Activated CD8-positive, alpha-beta memory T cell treated with anti-CD3 and anti-CD28 coated beads, Interleukin-2, amount 50 U/mL, for 48 hours (primary cell): ENCODE results near the gene PTTG1.
A peak's percentile ranks its signal among the peaks of the same experiment; 100 is the strongest.

Experiments
- DNase-seq: peaks from one replicate; pipeline ENCODE4 v3.0.0-alpha.2; 2020

PTTG1 gene

GRCh38 chr5:160421625-160422258, at the start of gene PTTG1:
PTTG1 (plus strand) TSS chr5:160421855; CDS start chr5:160422313, 458 bp downstream.
- peak; percentile 94 for DNase-seq

GRCh38 chr5:160375166-160375565, 46.5 kb upstream of the PTTG1 start:
- no peak for DNase-seq

DNA sequence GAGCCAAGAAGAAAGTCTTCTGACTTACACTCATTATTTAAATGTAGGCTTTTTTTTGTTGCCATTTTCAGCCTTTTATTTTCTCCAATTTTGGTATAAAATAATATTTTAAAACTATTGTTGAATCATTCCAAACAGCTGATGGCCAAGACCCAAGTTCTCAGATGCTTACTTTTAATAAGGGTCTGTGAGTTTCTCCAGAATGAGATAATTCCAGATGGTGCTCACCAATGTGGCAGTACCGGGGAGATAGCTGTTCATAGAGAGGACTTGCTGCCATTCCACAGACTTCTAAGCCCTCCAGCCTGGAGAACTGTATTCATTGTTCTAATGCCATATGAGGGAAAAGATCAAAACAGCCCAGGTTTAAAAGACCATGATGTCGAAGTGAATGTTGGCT, 46.0 kb upstream of the PTTG1 start:
- no peak for DNase-seq

GRCh38 chr5:160376416-160376815, 45.2 kb upstream of the PTTG1 start:
- DNase-seq, result no peak

DNA sequence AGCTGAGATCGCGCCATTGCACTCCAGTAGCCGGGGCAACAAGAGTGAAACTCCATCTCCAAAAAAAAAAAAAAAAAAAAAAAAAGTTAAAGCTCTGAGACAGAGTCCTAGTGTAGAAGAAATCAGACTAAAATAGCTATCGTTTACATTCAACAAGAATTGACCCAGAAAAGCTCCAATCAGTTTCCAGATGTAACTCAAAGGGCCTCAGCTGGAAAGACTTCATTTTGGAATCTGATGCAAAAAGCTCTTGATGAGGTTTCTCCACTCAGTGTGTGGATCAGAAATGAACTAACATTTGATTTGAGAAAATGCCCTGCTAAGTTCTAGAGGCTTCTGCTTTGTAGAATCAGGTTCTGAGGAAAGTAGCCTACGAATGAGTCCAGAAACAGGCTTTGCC, 44.0 kb upstream of the PTTG1 start:
- DNase-seq, result no peak

DNA sequence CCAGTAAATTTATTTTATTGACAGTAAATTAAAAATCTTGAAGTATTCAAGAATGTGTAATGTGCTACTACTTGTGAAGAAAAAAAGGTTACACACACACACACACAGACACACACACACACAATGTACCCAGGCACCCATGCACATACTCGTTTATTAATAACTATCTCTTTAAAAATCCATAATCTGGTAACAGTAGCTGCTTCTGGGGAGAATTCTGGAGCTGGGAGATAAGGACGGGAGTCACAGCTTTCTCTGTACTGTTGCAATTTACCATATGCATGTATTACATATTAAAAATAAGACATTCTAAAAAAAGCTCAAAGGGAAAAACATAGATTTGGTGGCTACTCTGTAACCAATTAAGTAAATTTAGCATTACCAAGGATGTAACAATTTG, 43.3 kb upstream of the PTTG1 start:
- DNase-seq, result no peak

GRCh38 chr5:160379511-160379910, 42.1 kb upstream of the PTTG1 start:
- DNase-seq, result no peak

DNA sequence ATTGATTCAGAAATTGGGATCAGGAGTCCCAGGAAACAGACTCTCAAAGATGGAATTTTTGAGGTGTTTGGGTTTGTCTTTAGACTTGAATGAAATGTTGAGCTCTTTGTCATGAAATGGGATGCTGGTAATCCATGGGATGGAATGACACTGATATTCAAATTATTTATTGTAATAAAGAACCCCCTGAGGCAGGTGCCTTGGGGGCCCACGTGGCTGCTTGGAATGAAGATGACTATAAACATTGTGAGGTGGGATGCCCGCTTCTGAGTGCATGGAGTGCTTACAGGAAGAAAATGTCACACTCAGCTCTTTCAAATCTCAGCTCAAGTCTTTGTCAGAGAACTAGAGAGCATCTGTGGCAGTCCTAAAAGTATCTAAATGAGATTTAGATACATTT, 41.6 kb upstream of the PTTG1 start:
- DNase-seq, result no peak

GRCh38 chr5:160382346-160382745, 39.3 kb upstream of the PTTG1 start:
- no peak for DNase-seq

DNA sequence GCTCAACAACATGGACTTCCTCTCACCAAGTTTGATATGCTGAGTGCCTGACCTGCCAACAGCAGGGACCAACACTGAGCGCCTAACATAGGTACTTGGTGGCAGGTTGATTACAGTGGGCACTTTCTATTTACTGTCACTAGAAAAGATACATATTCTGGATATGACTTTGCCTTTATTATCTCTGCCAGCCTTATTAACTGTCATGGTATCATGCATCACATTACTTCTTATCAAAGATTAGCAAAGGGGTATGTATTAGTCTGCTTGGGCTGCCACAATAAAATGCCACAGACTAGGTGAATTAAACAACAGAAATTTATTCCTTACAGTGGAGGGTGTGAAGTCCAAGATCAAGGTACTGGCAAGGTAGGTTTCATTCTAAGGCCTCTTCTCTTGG, 37.0 kb upstream of the PTTG1 start:
- no peak for DNase-seq

DNA sequence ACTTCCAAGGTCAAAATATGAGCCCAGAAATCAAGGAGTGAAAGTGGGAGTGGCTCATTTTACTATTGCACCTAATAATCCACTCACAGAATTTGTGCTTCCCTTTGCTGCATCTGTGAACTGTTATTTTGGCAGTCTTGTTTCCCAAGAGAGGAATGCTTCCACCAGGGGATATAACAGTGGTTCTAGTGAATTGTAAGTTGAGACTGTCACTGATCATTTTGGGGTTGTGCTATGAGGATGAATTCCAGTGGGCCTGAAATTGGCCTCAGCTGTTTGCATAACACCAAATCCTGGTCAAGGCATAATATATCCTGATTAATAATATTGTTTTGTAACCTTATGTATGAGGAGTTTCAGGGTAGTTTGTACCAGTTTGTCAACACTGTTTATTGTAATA, 36.2 kb upstream of the PTTG1 start:
- no peak for DNase-seq

DNA sequence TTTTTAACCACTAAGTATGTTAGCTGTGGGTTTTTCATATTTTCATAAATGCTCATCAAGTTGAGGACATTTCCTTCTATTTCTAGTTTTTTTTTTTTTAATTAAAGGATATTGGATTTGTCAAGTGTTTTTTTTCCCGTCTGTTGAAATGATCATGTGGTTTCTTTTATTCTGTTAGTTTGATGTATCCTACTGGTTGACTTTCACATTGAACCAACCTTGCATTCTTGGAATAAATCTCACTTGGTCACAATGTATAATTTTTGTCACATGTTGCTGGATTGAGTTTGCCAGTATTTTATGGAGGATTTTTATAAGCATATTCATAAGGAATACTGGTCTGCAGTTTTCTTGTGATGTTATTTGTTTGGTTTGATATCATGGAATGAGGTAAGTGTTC, 34.2 kb upstream of the PTTG1 start:
- DNase-seq, result no peak

GRCh38 chr5:160390787-160391696, 30.6 kb upstream of the PTTG1 start:
- DNase-seq, result no peak

DNA sequence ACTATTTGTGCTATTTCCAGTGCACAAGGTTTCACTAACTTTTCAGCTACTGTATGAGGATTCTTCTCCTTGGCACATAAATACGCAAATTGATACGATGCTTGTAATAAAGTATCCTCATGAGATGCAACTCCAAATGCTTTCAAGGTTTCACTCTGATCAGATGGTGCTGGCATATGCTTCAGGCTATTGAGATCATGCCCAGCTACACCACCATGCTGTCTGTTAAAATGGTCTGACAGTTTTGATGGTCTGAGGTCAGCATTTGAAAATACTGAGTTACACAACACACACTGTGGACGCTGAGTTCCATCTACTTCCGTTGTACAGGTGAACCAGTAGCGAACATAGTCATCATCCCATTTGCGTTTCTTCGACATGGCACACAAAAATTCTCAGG, 26.5 kb upstream of the PTTG1 start:
- no peak for DNase-seq

GRCh38 chr5:160397492-160397891, 24.2 kb upstream of the PTTG1 start:
- no peak for DNase-seq

DNA sequence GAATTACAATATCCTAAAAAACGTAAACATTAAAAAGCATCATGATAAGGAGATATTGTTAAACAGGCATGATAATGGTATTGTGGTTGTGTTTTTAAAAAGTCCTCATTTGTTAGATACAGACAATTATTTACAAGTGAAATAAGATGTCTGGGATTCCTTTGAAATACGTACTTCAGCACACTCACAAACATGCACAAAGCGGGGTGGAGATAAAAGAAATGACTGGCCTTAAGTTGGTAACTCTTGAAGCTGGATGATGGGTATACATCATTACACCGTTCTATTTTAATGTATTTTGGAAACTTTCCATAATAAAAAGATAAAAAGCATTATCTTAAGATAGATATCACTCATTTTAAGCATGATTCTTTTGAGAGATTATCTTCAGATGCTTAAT, 22.8 kb upstream of the PTTG1 start:
- no peak for DNase-seq

DNA sequence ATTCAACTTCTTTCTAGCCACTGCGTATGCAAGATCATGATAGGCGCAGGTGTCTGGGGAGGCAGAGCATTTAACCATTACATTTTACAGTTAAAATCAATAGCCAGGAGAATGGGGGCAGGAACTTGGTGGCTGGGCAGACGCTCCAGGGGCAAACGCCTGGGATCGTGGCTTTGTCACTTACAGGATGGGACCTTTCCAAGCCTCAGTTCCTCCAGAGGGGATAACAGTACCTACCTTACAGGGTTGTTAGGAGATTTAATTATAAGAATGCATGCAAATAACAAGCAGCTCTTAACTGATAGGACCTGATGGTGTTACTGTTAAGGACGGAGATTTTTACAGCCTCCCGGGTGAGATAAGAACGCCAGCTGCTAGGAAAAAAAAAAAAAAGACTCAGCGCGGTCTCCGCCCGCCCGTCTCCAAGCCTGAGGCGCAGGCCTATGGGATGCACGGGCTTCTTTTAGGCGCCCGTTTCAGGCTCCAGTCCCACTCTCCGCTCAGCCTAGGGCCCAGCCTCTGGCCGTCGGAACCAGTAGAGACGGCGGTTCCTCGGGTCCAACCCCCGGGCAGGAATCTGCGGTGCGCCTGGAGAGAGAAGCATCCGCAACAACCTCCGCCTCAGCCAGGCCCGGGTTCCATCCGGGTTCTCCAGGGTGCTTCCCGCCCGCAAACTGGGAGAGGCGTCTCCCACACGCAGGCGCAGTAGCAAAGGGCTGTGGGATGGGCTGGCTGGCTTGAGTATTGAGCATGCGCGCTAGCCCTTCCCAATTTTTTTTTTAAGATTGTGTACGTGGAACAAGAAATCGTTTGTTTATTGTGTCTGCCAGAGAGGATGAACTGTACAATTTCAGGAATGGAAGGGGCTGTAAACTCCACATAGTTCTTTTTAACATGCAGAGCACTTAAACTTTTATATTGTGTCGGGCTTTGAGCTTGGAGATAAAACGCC, 22.0 kb upstream of the PTTG1 start, which contains the start of gene FAM200C:
TSS of gene FAM200C (minus strand) at position 653 of the 952 bp plus-strand sequence. CDS start 4,564 bp downstream, outside the sequence.
- DNase-seq, result peak; percentile 83

- DNase-seq, result peak; percentile 94
Measured at GRCh38 chr5:160418561-160419457, 2.8 kb upstream of the PTTG1 start, which contains the start of gene SLU7. SLU7 (minus strand) TSS chr5:160419081; CDS start chr5:160415294, 3,787 bp downstream.

GRCh38 chr5:160419458-160420330, 2.0 kb upstream of the PTTG1 start:
- no peak for DNase-seq

GRCh38 chr5:160420331-160420610, 1.4 kb upstream of the PTTG1 start:
- DNase-seq, result no peak

GRCh38 chr5:160423099-160423498, 1.4 kb downstream of the PTTG1 start:
- DNase-seq, result no peak
